Testis (tissue), 3 donors: ENCODE data around the gene SNX21. TPM values are rescaled to one million over a fixed set of nuclear protein-coding genes. Genes with fewer than 3 reads are reported as not detected.

Experiments used
- DNase-seq: peaks from one replicate; pipeline ENCODE4 v3.0.0-alpha.2; 2019
- H3K27ac ChIP-seq, 2 donors: fragments of 200-600 bp; sonication (generic); one replicate each; pipeline ENCODE4 v1.5.1; 2019
- H3K27me3 ChIP-seq: fragments of 200-600 bp; sonication (generic); one replicate; pipeline ENCODE4 v1.5.1; 2019
- H3K36me3 ChIP-seq: fragments of 200-600 bp; sonication (generic); one replicate; pipeline ENCODE4 v1.5.1; 2017; ENCODE audit warnings: low read depth; ENCODE audit errors: missing control alignments
- H3K4me1 ChIP-seq: fragments of 200-600 bp; sonication (generic); one replicate; pipeline ENCODE4 v1.5.1; 2019
- H3K4me3 ChIP-seq, 2 donors: fragments of 200-600 bp; sonication (generic); one replicate each; pipeline ENCODE4 v1.5.1; 2017 to 2019
- H3K9me3 ChIP-seq: fragments of 200-600 bp; sonication (generic); one replicate; pipeline ENCODE4 v1.5.1; 2017
- CTCF ChIP-seq, 3 experiments: fragments of 450-650 bp in 2 of 3; fragments of 200-600 bp in 1 of 3; sonication (generic) in 1 of 3; IDR thresholded peaks; one replicate each; pipeline ENCODE4 v1.5.1; 2016 to 2019; ENCODE audit warnings: antibody characterized with exemption in 3 of 3, mild to moderate bottlenecking in 2 of 3, moderate library complexity in 1 of 3
- POLR2A ChIP-seq: fragments of 450-650 bp; IDR thresholded peaks from one replicate; pipeline ENCODE4 v1.6.1; 2017; ENCODE audit warnings: antibody characterized with exemption, mild to moderate bottlenecking, moderate library complexity
- WGBS, 2 donors: methylation state at CpG; one replicate each; pipeline ENCODE4 v1.1.5; 2018; 5-methylcytosine and 5-hydroxymethylcytosine counted together
- intact Hi-C: fragments of 100-400 bp; cut with DNase I; formaldehyde crosslinking; loops from one replicate; pipeline ENCODE4 v1.15.1; 2023; ENCODE audit warnings: low total_unique reads
- polyA plus RNA-seq: library from polyadenylated mRNA; stranded (reverse); fragments of 350-450 nt; fragmentation: Illumina TruSeq; extraction: RNeasy Lipid Tissue Mini Kit (QIAGEN cat#74804); gene quantifications from one replicate; pipeline ENCODE4 v1.2.3, GENCODE V29; 2014; ENCODE audit warnings: low read depth, low replicate concordance; ENCODE audit not compliant: insufficient read depth
- total RNA-seq, 2 donors: library from RNA; depleted of rRNA; stranded (reverse); fragments of >200 nt; gene quantifications; one replicate each; pipeline ENCODE4 v1.2.3, GENCODE V29; 2016

SNX21 gene
- total and polyA plus RNA-seq, 3 donors from 2014 or later, result 23.9 to 82.4 (median 77.9) TPM

DNA sequence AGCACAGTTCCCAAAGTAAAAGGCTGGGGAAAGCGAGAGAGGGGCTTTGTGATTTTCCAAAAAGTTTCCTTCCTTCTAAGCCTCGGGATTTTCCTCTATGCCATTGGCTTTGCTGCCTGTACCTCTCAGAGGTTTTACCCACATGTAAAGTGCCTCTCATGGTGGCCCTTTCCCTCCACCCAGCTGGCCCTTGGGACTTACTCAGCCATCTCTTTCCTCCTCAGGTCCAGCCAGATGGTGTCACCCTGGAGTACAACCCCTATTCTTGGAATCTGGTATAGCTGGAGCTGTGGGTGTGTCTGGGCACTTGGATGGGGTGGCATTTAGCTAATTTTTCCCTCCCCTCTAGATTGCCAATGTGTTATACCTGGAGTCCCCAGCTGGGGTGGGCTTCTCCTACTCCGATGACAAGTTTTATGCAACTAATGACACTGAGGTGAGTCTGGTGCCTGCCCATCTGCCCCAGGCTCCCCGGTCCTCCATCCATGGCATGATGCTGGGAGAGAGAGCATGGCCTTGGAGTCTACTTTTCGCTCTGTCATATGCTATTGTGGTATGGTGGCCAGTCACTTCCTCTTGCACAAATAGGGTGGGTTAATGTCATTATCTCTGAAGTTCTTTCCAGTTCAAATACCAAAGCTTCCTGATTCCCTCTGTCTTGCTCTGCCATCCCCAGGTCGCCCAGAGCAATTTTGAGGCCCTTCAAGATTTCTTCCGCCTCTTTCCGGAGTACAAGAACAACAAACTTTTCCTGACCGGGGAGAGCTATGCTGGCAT is 58.6 kb downstream of the SNX21 start:
- peak overlapping the region in 1 of 2 donors; percentile 88 for H3K27ac ChIP-seq
- TF ChIP-seq POLR2A (no peak), CTCF (IDR thresholded peaks at IDR 0.05) (no peak)
- WGBS, 2 donors, result 75 to 82% methylated on average over 9 of the region's 9 CpGs
- peak overlapping the region in 1 of 2 donors; percentile 68 for H3K4me3 ChIP-seq
- H3K4me1 ChIP-seq, result peaks cover 13% of the 10 kb centered on the region
- peak; percentile 58 for DNase-seq
- intact Hi-C loops, result loop anchor here (10.0 kb wide), 1 partner anchor 63 kb away; no protein-coding TSS in a partner anchor
- no peaks in the 10 kb centered on the region for H3K27me3 ChIP-seq
- no peaks in the 10 kb centered on the region for H3K9me3 ChIP-seq
- no peaks in the 10 kb centered on the region for H3K36me3 ChIP-seq

Other genes with a start within 250 kb of the SNX21 start
- not detected for gene WFDC10A, start 204.1 kb upstream of the SNX21 start, total RNA-seq
- gene WFDC10A, start 204.1 kb upstream of the SNX21 start, polyA plus RNA-seq, result not detected
- not detected for gene WFDC9, start 202.5 kb upstream of the SNX21 start, total RNA-seq
- gene WFDC9, start 202.5 kb upstream of the SNX21 start, polyA plus RNA-seq, result not detected
- not detected for gene WFDC11, start 163.6 kb upstream of the SNX21 start, total RNA-seq
- gene WFDC11, start 163.6 kb upstream of the SNX21 start, polyA plus RNA-seq, result 1.7 TPM
- gene WFDC13, start 131.8 kb upstream of the SNX21 start, total RNA-seq, result not detected
- gene WFDC13, start 131.8 kb upstream of the SNX21 start, polyA plus RNA-seq, result not detected
- 1 to 10 TPM; 1.0 to 1.2 TPM for gene WFDC10B, start 128.8 kb upstream of the SNX21 start, total RNA-seq
- gene WFDC10B, start 128.8 kb upstream of the SNX21 start, polyA plus RNA-seq, result 4.3 TPM
- not detected for gene SPINT4, start 111.5 kb upstream of the SNX21 start, total RNA-seq
- not detected for gene SPINT4, start 111.5 kb upstream of the SNX21 start, polyA plus RNA-seq
- 10 to 100 TPM; 37.5 to 56.2 TPM for gene WFDC3, start 41.9 kb upstream of the SNX21 start, total RNA-seq
- 99.2 TPM for gene WFDC3, start 41.9 kb upstream of the SNX21 start, polyA plus RNA-seq
- gene DNTTIP1, start 41.8 kb upstream of the SNX21 start, total RNA-seq, result 10 to 100 TPM; 38.6 to 49.9 TPM
- gene DNTTIP1, start 41.8 kb upstream of the SNX21 start, polyA plus RNA-seq, result 67.2 TPM
- 10 to 100 TPM; 21.4 to 22.0 TPM for gene UBE2C, start 21.2 kb upstream of the SNX21 start, total RNA-seq
- 36.7 TPM for gene UBE2C, start 21.2 kb upstream of the SNX21 start, polyA plus RNA-seq
- 1 to 10 TPM; 4.6 to 6.5 TPM for gene TNNC2, start 6.5 kb upstream of the SNX21 start, total RNA-seq
- 12.1 TPM for gene TNNC2, start 6.5 kb upstream of the SNX21 start, polyA plus RNA-seq
- gene ACOT8, start 23.6 kb downstream of the SNX21 start, total RNA-seq, result 10 to 100 TPM; 71.2 to 79.6 TPM
- gene ACOT8, start 23.6 kb downstream of the SNX21 start, polyA plus RNA-seq, result 44.4 TPM
- 10 to 100 TPM in 1 of 2 donors, 1 to 10 TPM in 1; 9.3 to 12.8 TPM for gene ZSWIM3, start 23.8 kb downstream of the SNX21 start, total RNA-seq
- gene ZSWIM3, start 23.8 kb downstream of the SNX21 start, polyA plus RNA-seq, result 8.0 TPM
- 10 to 100 TPM; 24.0 to 24.5 TPM for gene ZSWIM1, start 47.4 kb downstream of the SNX21 start, total RNA-seq
- gene ZSWIM1, start 47.4 kb downstream of the SNX21 start, polyA plus RNA-seq, result 11.4 TPM
- gene SPATA25, start 53.8 kb downstream of the SNX21 start, total RNA-seq, result 10 to 100 TPM; 14.9 to 26.0 TPM
- gene SPATA25, start 53.8 kb downstream of the SNX21 start, polyA plus RNA-seq, result 59.4 TPM
- 1 to 10 TPM; 7.0 to 9.1 TPM for gene NEURL2, start 57.4 kb downstream of the SNX21 start, total RNA-seq
- 1.9 TPM for gene NEURL2, start 57.4 kb downstream of the SNX21 start, polyA plus RNA-seq
- gene CTSA, start 57.5 kb downstream of the SNX21 start, total RNA-seq, result 100 to 1,000 TPM; 112 to 223 TPM
- 103 TPM for gene CTSA, start 57.5 kb downstream of the SNX21 start, polyA plus RNA-seq
- 10 to 100 TPM; 53.3 to 80.0 TPM for gene PLTP, start 78.4 kb downstream of the SNX21 start, total RNA-seq
- 105 TPM for gene PLTP, start 78.4 kb downstream of the SNX21 start, polyA plus RNA-seq
- 10 to 100 TPM; 39.4 to 48.7 TPM for gene PCIF1, start 100.9 kb downstream of the SNX21 start, total RNA-seq
- 39.3 TPM for gene PCIF1, start 100.9 kb downstream of the SNX21 start, polyA plus RNA-seq
- 10 to 100 TPM; 50.5 to 53.5 TPM for gene ZNF335, start 138.4 kb downstream of the SNX21 start, total RNA-seq
- 25.3 TPM for gene ZNF335, start 138.4 kb downstream of the SNX21 start, polyA plus RNA-seq
- gene MMP9, start 175.1 kb downstream of the SNX21 start, total RNA-seq, result under 1 TPM; 0.39 to 0.56 TPM
- gene MMP9, start 175.1 kb downstream of the SNX21 start, polyA plus RNA-seq, result 10.0 TPM
- 1 to 10 TPM; 5.5 to 9.2 TPM for gene SLC12A5, start 195.4 kb downstream of the SNX21 start, total RNA-seq
- 15.5 TPM for gene SLC12A5, start 195.4 kb downstream of the SNX21 start, polyA plus RNA-seq